HG03558 (cell line): ENCODE data around the gene GSC2.

Experiments
- ATAC-seq: cut with Tn5 transposase; IDR thresholded peaks from one replicate; pipeline ENCODE4 v1.9.1; 2021; ENCODE audit warnings: moderate number of reproducible peaks; ENCODE audit not compliant: unreplicated experiment; ENCODE audit errors: extremely low read depth

The GSC2 gene

DNA sequence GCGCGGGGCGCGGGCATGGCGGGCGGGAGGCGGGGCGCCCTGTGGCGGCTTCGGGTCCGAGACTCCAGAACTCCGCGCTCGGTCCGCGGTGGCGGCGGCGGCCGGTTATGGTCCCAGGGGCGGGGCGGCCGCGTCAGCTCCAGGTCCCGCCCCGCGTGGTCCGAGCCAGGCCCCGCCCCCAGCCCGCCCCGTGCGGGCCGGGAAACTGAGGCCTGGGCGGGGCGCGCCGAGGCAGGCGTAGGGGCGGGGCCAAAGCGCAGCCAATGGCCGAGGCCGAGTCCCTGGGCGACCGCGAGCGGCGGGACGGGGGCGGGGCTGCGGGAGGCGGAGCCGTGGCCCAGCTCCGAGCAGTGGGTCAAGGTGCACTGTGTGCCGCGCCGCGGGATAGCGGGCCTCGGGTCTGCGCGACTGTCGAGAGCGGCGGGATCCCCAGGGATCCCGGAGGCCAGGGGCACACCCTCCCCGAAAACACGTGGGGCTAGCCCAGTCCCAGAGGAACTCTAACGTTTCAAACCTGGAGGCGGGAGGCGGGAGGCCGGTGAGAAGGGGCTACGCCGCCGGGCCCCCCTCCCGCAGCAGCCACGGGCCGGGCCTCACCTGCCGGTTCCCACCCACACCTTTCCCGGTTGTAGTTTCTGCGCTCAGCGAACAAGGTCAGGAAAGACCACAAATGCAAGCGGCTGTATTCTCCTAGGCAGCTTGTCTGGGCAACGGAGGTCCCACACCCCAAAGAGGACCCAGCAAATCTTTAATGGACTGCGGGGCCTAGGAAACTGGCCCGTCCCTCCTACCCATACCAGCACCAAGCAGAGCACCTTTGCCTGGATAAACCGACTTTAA is 28.8 kb upstream of the GSC2 start, which contains the start of gene SLC25A1:
Gene SLC25A1 (minus strand): TSS at position 80 of the 840 bp plus-strand sequence. CDS start 63 bp downstream, at position 17.
- no peak for ATAC-seq

DNA sequence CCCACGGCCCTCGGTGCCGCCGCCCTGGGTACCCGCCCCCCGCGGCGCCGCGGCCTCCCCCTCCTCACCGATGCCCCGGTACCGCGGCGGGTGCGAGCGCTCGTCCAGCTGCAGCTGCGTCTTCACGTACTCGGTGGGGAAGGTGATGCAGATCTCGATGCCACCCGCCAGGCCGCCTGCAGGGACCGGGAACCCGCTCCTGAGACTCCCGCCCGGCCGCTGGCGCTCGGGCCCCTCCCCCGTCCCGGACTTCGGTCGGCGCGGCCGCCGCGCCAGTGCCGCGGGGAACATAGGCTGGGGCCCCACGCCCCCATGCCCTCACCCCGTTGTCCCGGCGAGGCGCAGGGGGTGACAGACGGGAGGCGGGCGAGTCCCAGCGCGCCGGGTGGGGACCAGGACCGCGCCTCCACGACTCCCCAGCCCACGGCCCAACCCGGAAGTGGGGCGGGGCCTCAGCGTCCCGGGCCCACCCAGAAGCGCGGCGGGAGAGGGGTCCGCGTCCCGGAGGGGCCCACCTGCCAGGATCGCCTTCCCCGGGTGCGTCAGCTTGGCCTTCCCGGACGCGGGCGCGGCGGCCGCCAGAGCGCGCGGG is 28.1 kb upstream of the GSC2 start:
- no peak for ATAC-seq

GRCh38 chr22:19177164-19178064 is 27.3 kb upstream of the GSC2 start:
- no peak for ATAC-seq

GRCh38 chr22:19176732-19177131 is 26.6 kb upstream of the GSC2 start:
- no peak for ATAC-seq

GRCh38 chr22:19176175-19176643 is 26.1 kb upstream of the GSC2 start:
- no peak for ATAC-seq

DNA sequence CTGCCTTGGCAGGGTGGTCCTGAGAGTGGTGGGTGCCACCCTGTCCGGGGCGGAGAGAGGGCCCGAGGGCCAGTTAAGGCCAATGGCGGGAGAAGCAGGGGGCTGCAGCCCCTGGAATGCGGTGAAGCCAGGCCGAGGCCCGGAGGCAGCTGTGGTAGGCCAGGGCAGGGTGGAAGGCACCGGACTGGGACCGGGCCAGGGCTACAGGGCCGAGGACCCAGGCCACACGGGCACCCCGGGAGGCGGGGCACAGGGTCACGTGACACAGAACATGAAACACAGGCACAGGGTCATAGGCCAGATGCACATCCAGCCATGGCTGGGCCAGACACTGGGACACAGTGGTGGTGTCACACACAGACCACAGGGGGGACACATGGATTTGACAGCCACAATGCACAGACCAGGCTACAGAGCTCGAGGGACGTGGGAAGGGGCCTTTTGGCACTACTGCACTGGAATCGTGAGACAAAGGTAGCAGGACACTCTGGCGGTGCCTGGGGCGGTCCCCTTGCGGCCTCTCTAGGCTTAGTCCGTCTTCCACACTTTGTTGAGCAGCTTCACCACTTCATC is 25.6 kb upstream of the GSC2 start:
- ATAC-seq = no peak

DNA sequence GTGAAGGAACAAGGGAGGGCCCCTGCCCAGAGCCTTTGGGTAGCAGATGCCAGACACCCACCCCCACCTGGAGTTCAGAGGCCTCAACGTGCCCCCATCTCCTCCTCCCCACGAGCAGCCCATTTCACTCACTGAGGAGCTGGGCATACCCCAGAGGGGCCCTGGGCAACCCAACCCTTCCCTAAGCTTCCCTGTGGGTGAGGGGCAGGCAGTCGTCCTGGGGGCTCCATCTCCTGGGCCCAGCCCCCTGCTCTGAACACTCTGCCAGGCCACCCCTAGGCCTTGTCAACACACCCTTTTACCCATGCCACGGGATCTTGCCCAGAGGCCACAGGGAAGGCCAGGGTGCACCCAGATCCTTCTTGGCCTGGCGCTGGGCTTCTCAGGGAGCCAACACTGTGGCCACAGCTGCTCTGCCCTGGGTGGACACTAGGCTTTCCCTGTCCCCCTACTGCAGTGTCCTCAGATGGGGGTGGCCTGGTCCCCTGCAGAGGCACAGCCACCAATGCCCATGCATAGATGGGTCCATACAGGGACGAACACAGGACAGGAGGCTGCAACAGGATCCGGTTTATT is 25.0 kb upstream of the GSC2 start:
- no peak for ATAC-seq

DNA sequence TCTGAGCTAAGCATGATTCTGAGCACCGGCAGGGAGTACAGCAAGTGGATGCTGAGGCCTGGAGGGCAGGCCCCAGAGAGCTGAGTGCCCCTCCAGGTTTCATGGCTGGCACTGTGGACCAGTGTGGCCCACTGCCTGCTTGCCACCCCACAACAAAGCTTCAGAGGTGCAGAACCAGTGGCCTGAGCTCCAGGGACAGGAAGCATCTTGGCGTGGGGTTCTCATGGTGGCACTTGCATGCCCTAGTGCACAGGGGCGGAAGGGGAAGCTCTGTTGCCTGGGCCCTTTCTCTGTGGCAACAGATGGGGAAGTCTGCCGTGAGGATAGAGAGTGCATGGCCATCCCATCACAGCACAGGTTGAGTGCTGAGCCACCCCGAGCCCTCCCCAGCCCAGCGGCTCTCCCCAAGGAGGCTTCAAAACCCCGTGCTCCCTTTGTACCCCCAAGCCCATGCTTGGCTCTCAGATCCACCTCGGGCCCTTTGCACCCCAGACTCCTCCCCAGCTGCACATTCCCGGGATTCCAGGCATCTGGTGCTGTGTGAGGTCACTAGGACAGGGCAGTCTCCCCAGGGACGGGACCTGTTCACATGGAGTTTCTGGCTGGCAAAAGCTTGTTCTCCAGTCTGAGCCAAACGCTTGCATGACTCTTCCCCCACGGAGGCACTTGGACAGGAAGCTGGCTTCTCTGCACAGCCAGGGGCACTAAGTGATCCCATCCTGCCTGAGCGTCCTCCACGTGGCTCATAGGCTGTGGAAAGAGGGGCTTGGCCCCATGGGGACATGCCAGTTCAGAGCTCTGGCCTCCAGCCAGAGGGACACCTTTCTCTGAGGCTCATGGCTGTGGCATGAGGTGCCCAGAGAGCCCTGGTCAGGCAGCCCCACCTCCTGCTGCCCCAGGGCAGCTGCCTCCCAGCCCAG is 24.3 kb upstream of the GSC2 start:
- no peak for ATAC-seq

DNA sequence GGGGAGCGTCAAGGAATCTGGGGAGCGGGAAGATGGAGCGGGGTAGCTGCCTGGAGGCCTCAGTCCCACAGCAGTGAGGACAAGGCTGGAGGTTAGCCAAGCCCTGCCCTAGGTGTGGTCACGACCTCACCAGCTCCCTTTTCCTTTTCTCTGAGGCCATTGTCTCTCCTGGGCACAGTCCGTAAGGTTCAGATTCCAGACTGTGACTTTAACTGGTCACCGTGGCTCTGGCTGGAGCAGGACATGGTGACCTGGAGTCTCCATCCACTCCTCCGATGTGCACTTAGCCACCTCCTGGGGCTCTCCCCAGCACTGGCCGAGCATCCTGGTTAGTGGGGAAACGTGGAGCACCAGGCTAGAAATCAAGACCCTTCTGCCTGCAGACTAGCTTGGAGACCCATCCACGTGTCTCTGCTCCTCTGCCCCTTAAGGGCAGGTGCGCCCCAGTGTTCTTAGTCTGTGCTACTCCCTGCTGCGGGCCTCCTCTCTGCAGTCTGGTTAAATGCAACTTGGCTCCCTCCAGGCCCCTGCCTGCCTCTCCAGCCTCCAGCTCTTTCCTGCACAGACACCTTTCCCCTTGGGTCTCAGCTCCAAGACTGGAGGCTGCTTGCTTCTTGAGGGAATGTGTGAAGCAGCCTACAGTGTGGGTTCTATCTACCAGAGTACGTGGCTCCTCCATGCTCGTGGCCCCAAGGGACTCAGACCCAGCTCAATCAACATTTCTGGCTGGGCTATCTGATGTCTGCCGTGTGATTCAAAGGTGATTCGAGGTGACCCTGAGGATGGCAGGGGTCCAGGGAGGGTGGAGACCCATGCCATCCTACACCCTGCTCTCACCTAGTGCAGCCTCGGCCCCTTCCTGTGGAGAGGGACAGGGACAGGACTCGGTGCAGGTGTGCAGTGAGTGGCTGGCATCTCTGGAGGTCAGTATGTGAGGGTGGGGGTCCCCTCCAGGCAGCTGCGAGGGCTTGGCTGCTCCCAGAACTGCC is 23.2 kb upstream of the GSC2 start:
- ATAC-seq = no peak

- no peak for ATAC-seq
Observed at GRCh38 chr22:19172213-19173046, 22.3 kb upstream of the GSC2 start.

DNA sequence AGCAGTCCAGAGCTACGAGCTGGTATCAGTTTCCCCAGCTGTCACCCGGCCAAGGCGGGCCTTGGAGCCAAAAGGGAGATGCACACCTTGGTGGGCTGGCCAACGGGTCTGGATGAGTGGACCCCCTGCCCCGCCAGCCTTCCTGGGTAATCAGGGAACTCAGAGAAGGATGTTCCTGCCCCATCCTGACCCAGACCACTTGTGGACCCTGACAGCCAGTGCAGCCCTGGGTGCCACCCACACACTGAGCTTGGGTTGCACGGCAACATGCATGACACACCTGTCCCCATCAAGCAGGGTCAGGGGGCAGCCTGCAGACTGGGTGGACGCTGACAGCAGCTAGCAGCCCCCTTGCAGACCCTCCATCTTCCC is 19.8 kb upstream of the GSC2 start:
- ATAC-seq = no peak

- no peak for ATAC-seq
Observed at GRCh38 chr22:19169002-19169946, 19.2 kb upstream of the GSC2 start.

- no peak for ATAC-seq
Observed at GRCh38 chr22:19168088-19168890, 18.2 kb upstream of the GSC2 start.

GRCh38 chr22:19167106-19167869 is 17.2 kb upstream of the GSC2 start:
- no peak for ATAC-seq
